Activated T-helper 9 cell treated with anti-CD3 and anti-CD28 coated beads, Interleukin-2, amount 50 U/mL, for 16 hours (primary cell): ENCODE data around the gene ZNF624.

Experiments used
- DNase-seq: peaks from one replicate; pipeline ENCODE4 v3.0.0-alpha.2; 2020; ENCODE audit warnings: low read depth

Gene ZNF624

GRCh38 chr17:16593356-16594102 lies 60.1 kb downstream of the ZNF624 start:
- no peak for DNase-seq

- DNase-seq, result peak; percentile 88
Observed at GRCh38 chr17:16589097-16589969, 64.3 kb downstream of the ZNF624 start.

GRCh38 chr17:16585796-16586195 lies 67.9 kb downstream of the ZNF624 start:
- no peak for DNase-seq

GRCh38 chr17:16584273-16584995 lies 69.2 kb downstream of the ZNF624 start:
- peak; percentile 87 for DNase-seq

GRCh38 chr17:16583781-16584180 lies 69.9 kb downstream of the ZNF624 start:
- no peak for DNase-seq

GRCh38 chr17:16573466-16573865 lies 80.2 kb downstream of the ZNF624 start:
- no peak for DNase-seq
